ENCODE results near the gene JAZF1.

- TF ChIP-seq CTCF (IDR thresholded peaks at IDR 0.05) (no peak), POLR2A (IDR thresholded peaks at IDR 0.05) (no peak)
Measured at GRCh38 chr7:28160551-28160991, 20.0 kb downstream of the JAZF1 start.
